HEK293 (cell line): ENCODE data around the gene CHST2.

ENCODE experiments used
- CTCF ChIP-seq: fragments of 450-650 bp; formaldehyde crosslinking; IDR thresholded peaks from 2 replicates; pipeline ENCODE4 v1.5.1; 2016; ENCODE audit warnings: missing biosample characterization, missing genetic modification characterization
- ELK4 ChIP-seq: IDR thresholded peaks from 2 replicates; pipeline ENCODE4 v1.6.1; 2011; ENCODE audit warnings: mild to moderate bottlenecking, low read depth, low read length, borderline replicate concordance

GRCh38 chr3:143158014-143158988, 38.7 kb downstream of the CHST2 start:
- no peak for TF ChIP-seq ELK4
- no peak for TF ChIP-seq CTCF (tag by site-specific recombination)
